H1 (cell line): ENCODE measurements around the gene MARCHF10. TPM values are rescaled to one million over a fixed set of nuclear protein-coding genes. Genes with fewer than 3 reads are reported as not detected.

ENCODE experiments used
- CTCF ChIA-PET: fragments of 300-600 bp; sonication (Branson Sonifier 250); formaldehyde crosslinking; loops from one replicate; lab custom pipeline; 2021; ENCODE audit not compliant: partially characterized antibody; lab: Charles Lee
- POLR2A ChIA-PET: fragments of 300-600 bp; sonication (Branson Sonifier 250); formaldehyde crosslinking; loops from one replicate; lab custom pipeline; 2021; ENCODE audit warnings: inconsistent platforms; ENCODE audit not compliant: partially characterized antibody; lab: Charles Lee
- DNase-seq, 2 experiments: peaks; one replicate each; pipeline versions ENCODE4 v3.0.0 to v3.0.0-alpha.2; 2010 to 2022; ENCODE audit warnings: low spot score in 2 of 2, low read depth in 1 of 2, mixed read lengths in 1 of 2
- FAIRE-seq: peaks from 2 replicates; lab custom pipeline; 2011; peaks lifted over from hg19 to GRCh38; lab: Jason Lieb, UNC
- H2AFZ ChIP-seq: 2 replicates; pipeline ENCODE4 v1.8.1; 2012; ENCODE audit warnings: low read length, inconsistent platforms
- H2AK5ac ChIP-seq: 2 replicates; pipeline ENCODE4 v1.6.1; 2013; ENCODE audit warnings: low read depth, low read length
- H2BK120ac ChIP-seq: replicated peaks from 2 replicates; pipeline ENCODE3; 2013; ENCODE audit warnings: low read depth, low read length, inconsistent platforms
- H2BK12ac ChIP-seq: 2 replicates; pipeline ENCODE4 v1.6.1; 2013; ENCODE audit warnings: low read depth, low read length
- H2BK15ac ChIP-seq: 2 replicates; pipeline ENCODE4 v1.6.1; 2013; ENCODE audit warnings: low read length
- H2BK20ac ChIP-seq: 2 replicates; pipeline ENCODE4 v1.6.1; 2013; ENCODE audit warnings: low read length
- H2BK5ac ChIP-seq: 2 replicates; pipeline ENCODE4 v1.6.1; 2013; ENCODE audit warnings: low read depth, low read length
- H3K14ac ChIP-seq: 2 replicates; pipeline ENCODE4 v1.6.1; 2013; ENCODE audit warnings: inconsistent platforms; ENCODE audit not compliant: insufficient read length
- H3K18ac ChIP-seq: 2 replicates; pipeline ENCODE4 v1.6.1; 2013; ENCODE audit warnings: low read length; ENCODE audit errors: extremely low read depth
- H3K23ac ChIP-seq: 2 replicates; pipeline ENCODE4 v1.6.1; 2013; ENCODE audit warnings: inconsistent platforms; ENCODE audit not compliant: insufficient read length
- H3K23me2 ChIP-seq: 2 replicates; pipeline ENCODE4 v1.6.1; 2013; ENCODE audit warnings: low read depth, low read length
- H3K27ac ChIP-seq: 2 replicates; pipeline ENCODE4 v1.6.1; 2011; ENCODE audit warnings: low read depth, low read length, inconsistent platforms
- H3K27me3 ChIP-seq, 4 experiments: replicated peaks in 1 of 4; 1 replicate in 1 of 4; 2 replicates in 3 of 4; pipeline versions ENCODE4 v1.6.1 to v1.8.1; 2011 to 2013; ENCODE audit warnings: low read length in 3 of 4, mild to moderate bottlenecking in 3 of 4, inconsistent platforms in 2 of 4, mixed read lengths in 2 of 4, moderate library complexity in 1 of 4; ENCODE audit not compliant: control insufficient read depth in 3 of 4, insufficient read depth in 3 of 4; ENCODE audit errors: extremely low read depth in 1 of 4
- H3K36me3 ChIP-seq, 4 experiments: 2 replicates each; pipeline versions ENCODE4 v1.6.1 to v1.8.1; 2011 to 2013; ENCODE audit warnings: mild to moderate bottlenecking in 4 of 4, low read length in 3 of 4, moderate library complexity in 2 of 4, control low read depth in 1 of 4, inconsistent platforms in 1 of 4; ENCODE audit not compliant: insufficient read depth in 4 of 4, control insufficient read depth in 2 of 4
- H3K4ac ChIP-seq: replicated peaks from 2 replicates; pipeline ENCODE3; 2013; ENCODE audit warnings: low read length, low read depth, mixed read lengths, inconsistent platforms; ENCODE audit not compliant: insufficient read length
- H3K4me1 ChIP-seq, 4 experiments: replicated peaks in 1 of 4; 1 replicate in 1 of 4; 2 replicates in 3 of 4; pipeline versions ENCODE4 v1.6.1 to v1.8.1; 2011 to 2013; ENCODE audit warnings: low read length in 3 of 4, inconsistent platforms in 2 of 4, mixed read lengths in 1 of 4; ENCODE audit not compliant: insufficient read depth in 4 of 4, control insufficient read depth in 3 of 4
- H3K4me2 ChIP-seq, 2 experiments: 2 replicates each; pipeline versions ENCODE4 v1.6.1 to v1.8.1; 2011 to 2013; ENCODE audit warnings: low read depth in 2 of 2, low read length in 2 of 2, control low read depth in 1 of 2, inconsistent platforms in 1 of 2, mild to moderate bottlenecking in 1 of 2; ENCODE audit not compliant: insufficient read depth in 1 of 2
- H3K4me3 ChIP-seq, 4 experiments: fragments of 200-600, 300-600 bp in 1 of 4; sonication (generic), shearing (Covaris generic), sonication (Bioruptor Twin) in 1 of 4; 2 replicates each; pipeline versions ENCODE4 v1.5.1 to v1.8.1; 2011 to 2016; ENCODE audit warnings: low read length in 4 of 4, low read depth in 3 of 4, control low read depth in 2 of 4, inconsistent platforms in 2 of 4, mild to moderate bottlenecking in 2 of 4, mixed read lengths in 1 of 4, moderate library complexity in 1 of 4; ENCODE audit not compliant: insufficient read depth in 2 of 4; ENCODE audit errors: extremely low read depth in 1 of 4
- H3K56ac ChIP-seq: replicated peaks from 2 replicates; pipeline ENCODE3; 2013; ENCODE audit warnings: low read depth, mild to moderate bottlenecking, mixed read lengths, low read length, inconsistent platforms; ENCODE audit not compliant: insufficient read length
- H3K79me1 ChIP-seq: 2 replicates; pipeline ENCODE4 v1.6.1; 2013; ENCODE audit warnings: low read depth, low read length, control low read depth
- H3K79me2 ChIP-seq, 2 experiments: 2 replicates each; pipeline versions ENCODE4 v1.6.1 to v1.8.1; 2012 to 2013; ENCODE audit warnings: low read length in 2 of 2, mild to moderate bottlenecking in 2 of 2, inconsistent platforms in 1 of 2; ENCODE audit not compliant: insufficient read depth in 2 of 2, control insufficient read depth in 1 of 2
- H3K9ac ChIP-seq, 4 experiments: replicated peaks in 1 of 4; 1 replicate in 1 of 4; 2 replicates in 3 of 4; pipeline versions ENCODE4 v1.6.1 to v1.8.1; 2011 to 2013; ENCODE audit warnings: low read depth in 3 of 4, low read length in 3 of 4, control low read depth in 2 of 4, mild to moderate bottlenecking in 2 of 4, moderate library complexity in 2 of 4, inconsistent platforms in 1 of 4; ENCODE audit errors: extremely low read depth in 1 of 4
- H3K9me3 ChIP-seq, 2 experiments: 2 replicates each; pipeline versions ENCODE4 v1.6.1 to v1.8.1; 2012 to 2013; ENCODE audit warnings: mild to moderate bottlenecking in 2 of 2, moderate library complexity in 2 of 2, control low read depth in 1 of 2, inconsistent platforms in 1 of 2, low read depth in 1 of 2, low read length in 1 of 2, mixed read lengths in 1 of 2; ENCODE audit not compliant: insufficient read depth in 2 of 2
- H4K20me1 ChIP-seq, 2 experiments: replicated peaks in 1 of 2; 2 replicates each; pipeline versions ENCODE3 to v1.8.1; 2011 to 2013; ENCODE audit warnings: inconsistent platforms in 2 of 2, low read length in 2 of 2, mild to moderate bottlenecking in 1 of 2; ENCODE audit not compliant: insufficient read depth in 2 of 2, control insufficient read depth in 1 of 2
- H4K5ac ChIP-seq: 2 replicates; pipeline ENCODE4 v1.6.1; 2013; ENCODE audit warnings: low read length, low read depth, mixed read lengths, inconsistent platforms; ENCODE audit not compliant: insufficient read length
- H4K8ac ChIP-seq: 2 replicates; pipeline ENCODE4 v1.8.0; 2013; ENCODE audit warnings: mild to moderate bottlenecking, moderate library complexity, low read length, inconsistent platforms; ENCODE audit not compliant: insufficient read depth; ENCODE audit errors: extremely low read depth
- H4K91ac ChIP-seq: replicated peaks from 2 replicates; pipeline ENCODE3; 2013; ENCODE audit warnings: low read length, mixed read lengths, inconsistent platforms; ENCODE audit not compliant: insufficient read length
- CTBP2 ChIP-seq: IDR thresholded peaks from 2 replicates; pipeline ENCODE4 v1.7.0; 2011; ENCODE audit warnings: borderline replicate concordance, mild to moderate bottlenecking, moderate library complexity, mixed read lengths, low read length; ENCODE audit not compliant: insufficient read depth, insufficient read length
- HDAC6 ChIP-seq: IDR thresholded peaks from one replicate; pipeline ENCODE4 v1.7.1; 2012; ENCODE audit warnings: low read depth, mild to moderate bottlenecking, inconsistent platforms, low read length, moderate library complexity
- NRF1 ChIP-seq: IDR thresholded peaks from 2 replicates; pipeline ENCODE4 v1.6.1; 2011; ENCODE audit warnings: mild to moderate bottlenecking, low read depth, low read length, improper control_type of control experiment
- WGBS, 2 experiments: shearing (Covaris generic) in 1 of 2; methylation state at CpG; one replicate each; pipeline versions ENCODE4 v1.1.6 to v1.1.7; 2013 to 2015; ENCODE audit warnings: low lambda C conversion rate in 2 of 2, mixed read lengths in 2 of 2, inconsistent platforms in 1 of 2, low coverage in 1 of 2, missing lambda C conversion rate in 1 of 2; ENCODE audit not compliant: insufficient replicate concordance in 2 of 2, insufficient coverage in 1 of 2, insufficient read length in 1 of 2; ENCODE audit errors: extremely low coverage in 1 of 2, missing lambda C conversion rate in 1 of 2; 5-methylcytosine and 5-hydroxymethylcytosine counted together
- polyA plus RNA-seq, 7 experiments: library from polyadenylated mRNA; depleted of rRNA in 3 of 7; stranded (reverse) in 5 of 7; unstranded in 2 of 7; fragments of >200 nt in 5 of 7; fragments of 200-250 nt in 2 of 7; gene quantifications; 1 replicate in 5 of 7; 2 replicates in 1 of 7; 4 replicates in 1 of 7; pipeline versions ENCODE4 v1.2.1 to v1.2.3, GENCODE V29; 2011 to 2013; ENCODE audit warnings: missing spikeins in 2 of 7, mixed read lengths in 2 of 7
- total RNA-seq: library from RNA; stranded (reverse); fragmentation: NEBNext Ultra II Directional; extraction: Animal tissue kit (Norgen Biotek cat#: 25700); gene quantifications from 2 replicates; pipeline ENCODE4 v1.2.1, GENCODE V29; 2021

The MARCHF10 gene
- total and polyA plus RNA-seq, 2 of the 8 experiments (the other 6 are each of a cell fraction or from before 2014, with no cell fraction given) = 0.48 to 0.73 TPM

DNA sequence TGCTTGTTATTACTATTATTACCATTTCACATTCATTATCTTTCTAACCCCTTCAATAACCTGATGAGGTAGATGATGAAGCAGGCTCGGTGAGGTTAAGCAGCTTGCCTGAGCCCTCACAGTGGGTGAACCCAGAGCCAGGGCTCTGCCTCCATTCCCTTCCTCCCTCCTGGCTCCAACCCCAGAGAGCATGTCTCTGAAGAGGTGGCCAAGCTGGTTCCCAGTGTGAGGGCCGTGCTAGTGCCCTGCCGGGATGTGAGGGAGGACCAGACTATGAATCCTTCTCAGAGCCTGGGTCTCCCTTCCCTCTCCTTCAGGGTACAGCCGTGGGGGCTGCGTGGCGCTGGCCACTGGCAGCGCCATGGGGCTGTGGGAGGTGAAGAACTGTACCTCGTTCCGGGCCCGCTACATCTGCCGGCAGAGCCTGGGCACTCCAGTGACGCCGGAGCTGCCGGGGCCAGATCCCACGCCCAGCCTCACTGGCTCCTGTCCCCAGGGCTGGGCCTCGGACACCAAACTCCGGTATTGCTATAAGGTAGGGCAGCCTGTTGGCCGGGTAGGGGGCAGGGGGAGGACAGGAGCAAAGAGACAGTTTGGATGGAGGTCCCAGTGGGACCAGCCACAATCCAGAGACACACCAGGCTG is 131.0 kb downstream of the MARCHF10 start:
- Histone ChIP-seq H4K5ac (no peak overlapping the region), H3K4me3 (no peak overlapping the region), H3K23me2 (no peaks in the 10 kb centered on the region), H4K8ac (no peak overlapping the region), H3K79me2 (no peaks in the 10 kb centered on the region), H3K23ac (no peak overlapping the region), H2AK5ac (no peak overlapping the region), H3K9ac (no peak overlapping the region), H2AFZ (no peak overlapping the region), H3K27me3 (no peaks in the 10 kb centered on the region), H3K27ac (no peak overlapping the region), H3K9me3 (no peaks in the 10 kb centered on the region; a peak in 1 of 4 replicates), H2BK20ac (no peak overlapping the region), H3K4me1 (peaks cover 0 to 4% (median 0%) of the 10 kb centered on the region in 4 experiments; a peak in 2 of 7 replicates), H4K20me1 (peaks cover 0 to under 1% of the 10 kb centered on the region in 2 experiments), H2BK120ac (no peak overlapping the region), H3K4me2 (no peak overlapping the region), H3K56ac (no peak overlapping the region), H3K36me3 (peaks cover 0 to 7% (median 0%) of the 10 kb centered on the region in 4 experiments; a peak in 2 of 8 replicates), H3K18ac (no peak overlapping the region), H3K79me1 (no peaks in the 10 kb centered on the region), H3K4ac (no peak overlapping the region), H2BK5ac (no peak overlapping the region), H2BK15ac (no peak overlapping the region), H3K14ac (no peak overlapping the region), H2BK12ac (no peak overlapping the region), H4K91ac (no peak overlapping the region)
- 96% methylated on average over 18 of the region's 18 CpGs; no CpG with 5 or more reads in 1 of the 2 experiments for WGBS, 2 experiments
- ChIA-PET POLR2A (interaction anchor here (1.2 kb wide), 1 partner anchor 20 kb away, joined by 5 read pairs; no protein-coding TSS in a partner anchor), CTCF (interaction anchor here (0.7 to 9.0 kb wide), 2 partner anchors 16 to 317 kb away, joined by 4 to 68 read pairs; no protein-coding TSS in a partner anchor)
- FAIRE-seq = no peak
- DNase-seq = no peak
- no peak for TF ChIP-seq NRF1
- TF ChIP-seq HDAC6 = no peak
- TF ChIP-seq CTBP2 = no peak
